Measurements from ENCODE around the gene COMMD10.

- no peak for TF ChIP-seq EZH2 (IDR thresholded peaks at IDR 0.05; ENCODE audit: borderline replicate concordance)
- no peak for TF ChIP-seq CTCF (IDR thresholded peaks at IDR 0.05; ENCODE audit: poor library complexity)
These were observed 140.6 kb downstream of the COMMD10 start for GRCh38 chr5:116225281-116225922.

Data from hepatocyte (in vitro differentiated cells).